H1 (cell line): ENCODE measurements around the gene TM4SF1. TPM values are rescaled to one million over a fixed set of nuclear protein-coding genes. Genes with fewer than 3 reads are reported as not detected.

ENCODE experiments used
- CTCF ChIA-PET: fragments of 300-600 bp; sonication (Branson Sonifier 250); formaldehyde crosslinking; loops from one replicate; lab custom pipeline; 2021; ENCODE audit not compliant: partially characterized antibody; lab: Charles Lee
- POLR2A ChIA-PET: fragments of 300-600 bp; sonication (Branson Sonifier 250); formaldehyde crosslinking; loops from one replicate; lab custom pipeline; 2021; ENCODE audit warnings: inconsistent platforms; ENCODE audit not compliant: partially characterized antibody; lab: Charles Lee
- DNase-seq, 2 experiments: peaks; one replicate each; pipeline versions ENCODE4 v3.0.0 to v3.0.0-alpha.2; 2010 to 2022; ENCODE audit warnings: low spot score in 2 of 2, low read depth in 1 of 2, mixed read lengths in 1 of 2
- FAIRE-seq: peaks from 2 replicates; lab custom pipeline; 2011; peaks lifted over from hg19 to GRCh38; lab: Jason Lieb, UNC
- H2AFZ ChIP-seq: 2 replicates; pipeline ENCODE4 v1.8.1; 2012; ENCODE audit warnings: low read length, inconsistent platforms
- H2AK5ac ChIP-seq: 2 replicates; pipeline ENCODE4 v1.6.1; 2013; ENCODE audit warnings: low read depth, low read length
- H2BK120ac ChIP-seq: replicated peaks from 2 replicates; pipeline ENCODE3; 2013; ENCODE audit warnings: low read depth, low read length, inconsistent platforms
- H2BK12ac ChIP-seq: 2 replicates; pipeline ENCODE4 v1.6.1; 2013; ENCODE audit warnings: low read depth, low read length
- H2BK15ac ChIP-seq: 2 replicates; pipeline ENCODE4 v1.6.1; 2013; ENCODE audit warnings: low read length
- H2BK20ac ChIP-seq: 2 replicates; pipeline ENCODE4 v1.6.1; 2013; ENCODE audit warnings: low read length
- H2BK5ac ChIP-seq: 2 replicates; pipeline ENCODE4 v1.6.1; 2013; ENCODE audit warnings: low read depth, low read length
- H3K14ac ChIP-seq: 2 replicates; pipeline ENCODE4 v1.6.1; 2013; ENCODE audit warnings: inconsistent platforms; ENCODE audit not compliant: insufficient read length
- H3K18ac ChIP-seq: 2 replicates; pipeline ENCODE4 v1.6.1; 2013; ENCODE audit warnings: low read length; ENCODE audit errors: extremely low read depth
- H3K23ac ChIP-seq: 2 replicates; pipeline ENCODE4 v1.6.1; 2013; ENCODE audit warnings: inconsistent platforms; ENCODE audit not compliant: insufficient read length
- H3K23me2 ChIP-seq: 2 replicates; pipeline ENCODE4 v1.6.1; 2013; ENCODE audit warnings: low read depth, low read length
- H3K27ac ChIP-seq: 2 replicates; pipeline ENCODE4 v1.6.1; 2011; ENCODE audit warnings: low read depth, low read length, inconsistent platforms
- H3K27me3 ChIP-seq, 4 experiments: replicated peaks in 1 of 4; 1 replicate in 1 of 4; 2 replicates in 3 of 4; pipeline versions ENCODE4 v1.6.1 to v1.8.1; 2011 to 2013; ENCODE audit warnings: low read length in 3 of 4, mild to moderate bottlenecking in 3 of 4, inconsistent platforms in 2 of 4, mixed read lengths in 2 of 4, moderate library complexity in 1 of 4; ENCODE audit not compliant: control insufficient read depth in 3 of 4, insufficient read depth in 3 of 4; ENCODE audit errors: extremely low read depth in 1 of 4
- H3K36me3 ChIP-seq, 4 experiments: 2 replicates each; pipeline versions ENCODE4 v1.6.1 to v1.8.1; 2011 to 2013; ENCODE audit warnings: mild to moderate bottlenecking in 4 of 4, low read length in 3 of 4, moderate library complexity in 2 of 4, control low read depth in 1 of 4, inconsistent platforms in 1 of 4; ENCODE audit not compliant: insufficient read depth in 4 of 4, control insufficient read depth in 2 of 4
- H3K4ac ChIP-seq: replicated peaks from 2 replicates; pipeline ENCODE3; 2013; ENCODE audit warnings: low read length, low read depth, mixed read lengths, inconsistent platforms; ENCODE audit not compliant: insufficient read length
- H3K4me1 ChIP-seq, 4 experiments: replicated peaks in 1 of 4; 1 replicate in 1 of 4; 2 replicates in 3 of 4; pipeline versions ENCODE4 v1.6.1 to v1.8.1; 2011 to 2013; ENCODE audit warnings: low read length in 3 of 4, inconsistent platforms in 2 of 4, mixed read lengths in 1 of 4; ENCODE audit not compliant: insufficient read depth in 4 of 4, control insufficient read depth in 3 of 4
- H3K4me2 ChIP-seq, 2 experiments: 2 replicates each; pipeline versions ENCODE4 v1.6.1 to v1.8.1; 2011 to 2013; ENCODE audit warnings: low read depth in 2 of 2, low read length in 2 of 2, control low read depth in 1 of 2, inconsistent platforms in 1 of 2, mild to moderate bottlenecking in 1 of 2; ENCODE audit not compliant: insufficient read depth in 1 of 2
- H3K4me3 ChIP-seq, 4 experiments: fragments of 200-600, 300-600 bp in 1 of 4; sonication (generic), shearing (Covaris generic), sonication (Bioruptor Twin) in 1 of 4; 2 replicates each; pipeline versions ENCODE4 v1.5.1 to v1.8.1; 2011 to 2016; ENCODE audit warnings: low read length in 4 of 4, low read depth in 3 of 4, control low read depth in 2 of 4, inconsistent platforms in 2 of 4, mild to moderate bottlenecking in 2 of 4, mixed read lengths in 1 of 4, moderate library complexity in 1 of 4; ENCODE audit not compliant: insufficient read depth in 2 of 4; ENCODE audit errors: extremely low read depth in 1 of 4
- H3K56ac ChIP-seq: replicated peaks from 2 replicates; pipeline ENCODE3; 2013; ENCODE audit warnings: low read depth, mild to moderate bottlenecking, mixed read lengths, low read length, inconsistent platforms; ENCODE audit not compliant: insufficient read length
- H3K79me1 ChIP-seq: 2 replicates; pipeline ENCODE4 v1.6.1; 2013; ENCODE audit warnings: low read depth, low read length, control low read depth
- H3K79me2 ChIP-seq, 2 experiments: 2 replicates each; pipeline versions ENCODE4 v1.6.1 to v1.8.1; 2012 to 2013; ENCODE audit warnings: low read length in 2 of 2, mild to moderate bottlenecking in 2 of 2, inconsistent platforms in 1 of 2; ENCODE audit not compliant: insufficient read depth in 2 of 2, control insufficient read depth in 1 of 2
- H3K9ac ChIP-seq, 4 experiments: replicated peaks in 1 of 4; 1 replicate in 1 of 4; 2 replicates in 3 of 4; pipeline versions ENCODE4 v1.6.1 to v1.8.1; 2011 to 2013; ENCODE audit warnings: low read depth in 3 of 4, low read length in 3 of 4, control low read depth in 2 of 4, mild to moderate bottlenecking in 2 of 4, moderate library complexity in 2 of 4, inconsistent platforms in 1 of 4; ENCODE audit errors: extremely low read depth in 1 of 4
- H3K9me3 ChIP-seq, 2 experiments: 2 replicates each; pipeline versions ENCODE4 v1.6.1 to v1.8.1; 2012 to 2013; ENCODE audit warnings: mild to moderate bottlenecking in 2 of 2, moderate library complexity in 2 of 2, control low read depth in 1 of 2, inconsistent platforms in 1 of 2, low read depth in 1 of 2, low read length in 1 of 2, mixed read lengths in 1 of 2; ENCODE audit not compliant: insufficient read depth in 2 of 2
- H4K20me1 ChIP-seq, 2 experiments: replicated peaks in 1 of 2; 2 replicates each; pipeline versions ENCODE3 to v1.8.1; 2011 to 2013; ENCODE audit warnings: inconsistent platforms in 2 of 2, low read length in 2 of 2, mild to moderate bottlenecking in 1 of 2; ENCODE audit not compliant: insufficient read depth in 2 of 2, control insufficient read depth in 1 of 2
- H4K5ac ChIP-seq: 2 replicates; pipeline ENCODE4 v1.6.1; 2013; ENCODE audit warnings: low read length, low read depth, mixed read lengths, inconsistent platforms; ENCODE audit not compliant: insufficient read length
- H4K8ac ChIP-seq: 2 replicates; pipeline ENCODE4 v1.8.0; 2013; ENCODE audit warnings: mild to moderate bottlenecking, moderate library complexity, low read length, inconsistent platforms; ENCODE audit not compliant: insufficient read depth; ENCODE audit errors: extremely low read depth
- H4K91ac ChIP-seq: replicated peaks from 2 replicates; pipeline ENCODE3; 2013; ENCODE audit warnings: low read length, mixed read lengths, inconsistent platforms; ENCODE audit not compliant: insufficient read length
- HDAC2 ChIP-seq, 2 experiments: fragments of 300-600 bp in 1 of 2; sonication (generic) in 1 of 2; IDR thresholded peaks; 2 replicates each; pipeline ENCODE4 v1.6.1; 2011 to 2012; ENCODE audit warnings: low read depth in 2 of 2, low read length in 2 of 2, mild to moderate bottlenecking in 2 of 2, moderate library complexity in 2 of 2, borderline replicate concordance in 1 of 2, inconsistent platforms in 1 of 2
- MAFK ChIP-seq: IDR thresholded peaks from 2 replicates; pipeline ENCODE4 v1.6.1; 2012; ENCODE audit warnings: low read depth, mild to moderate bottlenecking, improper control_type of control experiment, low read length
- POLR2A ChIP-seq, 2 experiments: IDR thresholded peaks; 1 replicate in 1 of 2; 2 replicates in 1 of 2; pipeline ENCODE4 v1.6.1; 2011; ENCODE audit warnings: low read depth in 2 of 2, low read length in 2 of 2, mild to moderate bottlenecking in 2 of 2; ENCODE audit errors: control extremely low read depth in 1 of 2
- SIN3A ChIP-seq, 2 experiments: IDR thresholded peaks in 1 of 2; conservative IDR thresholded peaks in 1 of 2; 2 replicates each; pipeline ENCODE4 v1.6.1; 2011 to 2012; ENCODE audit warnings: low read length in 2 of 2, improper control_type of control experiment in 1 of 2, low read depth in 1 of 2, mild to moderate bottlenecking in 1 of 2
- TCF12 ChIP-seq: IDR thresholded peaks from 2 replicates; pipeline ENCODE4 v1.6.1; 2011; ENCODE audit warnings: low read depth, mild to moderate bottlenecking, low read length
- YY1 ChIP-seq: IDR thresholded peaks from 2 replicates; pipeline ENCODE4 v1.6.1; 2011; ENCODE audit warnings: low read depth, mild to moderate bottlenecking, low read length
- ZNF274 ChIP-seq: IDR thresholded peaks from 2 replicates; pipeline ENCODE4 v1.7.0; 2012; ENCODE audit warnings: low read length, borderline replicate concordance; ENCODE audit errors: extremely low read depth
- WGBS, 2 experiments: shearing (Covaris generic) in 1 of 2; methylation state at CpG; one replicate each; pipeline versions ENCODE4 v1.1.6 to v1.1.7; 2013 to 2015; ENCODE audit warnings: low lambda C conversion rate in 2 of 2, mixed read lengths in 2 of 2, inconsistent platforms in 1 of 2, low coverage in 1 of 2, missing lambda C conversion rate in 1 of 2; ENCODE audit not compliant: insufficient replicate concordance in 2 of 2, insufficient coverage in 1 of 2, insufficient read length in 1 of 2; ENCODE audit errors: extremely low coverage in 1 of 2, missing lambda C conversion rate in 1 of 2; 5-methylcytosine and 5-hydroxymethylcytosine counted together
- polyA plus RNA-seq, 7 experiments: library from polyadenylated mRNA; depleted of rRNA in 3 of 7; stranded (reverse) in 5 of 7; unstranded in 2 of 7; fragments of >200 nt in 5 of 7; fragments of 200-250 nt in 2 of 7; gene quantifications; 1 replicate in 5 of 7; 2 replicates in 1 of 7; 4 replicates in 1 of 7; pipeline versions ENCODE4 v1.2.1 to v1.2.3, GENCODE V29; 2011 to 2013; ENCODE audit warnings: missing spikeins in 2 of 7, mixed read lengths in 2 of 7
- total RNA-seq: library from RNA; stranded (reverse); fragmentation: NEBNext Ultra II Directional; extraction: Animal tissue kit (Norgen Biotek cat#: 25700); gene quantifications from 2 replicates; pipeline ENCODE4 v1.2.1, GENCODE V29; 2021

The TM4SF1 gene
- total and polyA plus RNA-seq, 2 of the 8 experiments (the other 6 are each of a cell fraction or from before 2014, with no cell fraction given) = 0.26 to 1.3 TPM

GRCh38 chr3:149398296-149398695 lies 20.8 kb upstream of the TM4SF1 start:
- H2AK5ac ChIP-seq = no peak overlapping the region
- H4K20me1 ChIP-seq = no peaks in the 10 kb centered on the region
- H3K4me3 ChIP-seq = no peak overlapping the region
- no peaks in the 10 kb centered on the region for H3K9me3 ChIP-seq
- H2BK12ac ChIP-seq = no peak overlapping the region
- H3K9ac ChIP-seq = peak overlapping the region in 1 of 4 experiments; percentile 8; a peak in 1 of 7 replicates
- no peaks in the 10 kb centered on the region for H3K4me1 ChIP-seq
- no peak overlapping the region for H2AFZ ChIP-seq
- no peak overlapping the region for H3K14ac ChIP-seq
- H3K23me2 ChIP-seq = no peaks in the 10 kb centered on the region
- no peak overlapping the region for H2BK15ac ChIP-seq
- FAIRE-seq (no peak), DNase-seq (no peak)
- H2BK120ac ChIP-seq = no peak overlapping the region
- H4K8ac ChIP-seq = no peak overlapping the region
- no peaks in the 10 kb centered on the region for H3K27me3 ChIP-seq
- H3K23ac ChIP-seq = no peak overlapping the region
- no peak overlapping the region for H3K4ac ChIP-seq
- no peak overlapping the region for H4K5ac ChIP-seq
- no peak overlapping the region for H2BK5ac ChIP-seq
- 92% methylated on average over 1 of the region's 1 CpG; no CpG with 5 or more reads in 1 of the 2 experiments for WGBS, 2 experiments
- H3K27ac ChIP-seq = no peak overlapping the region
- H2BK20ac ChIP-seq = no peak overlapping the region
- H4K91ac ChIP-seq = no peak overlapping the region
- CTCF ChIA-PET = interaction anchor here (1.5 to 1.6 kb wide), 2 partner anchors 82 to 88 kb away, joined by 5 to 8 read pairs; no protein-coding TSS in a partner anchor
- H3K4me2 ChIP-seq = no peak overlapping the region
- no peaks in the 10 kb centered on the region for H3K79me2 ChIP-seq
- TF ChIP-seq SIN3A (conservative IDR thresholded peaks at IDR 0.05 in 1 of 2, IDR thresholded peaks at IDR 0.05 in 1 of 2; ENCODE audit: low read depth in 1 of 2, low read length in 2 of 2) = no peak
- no peak for TF ChIP-seq HDAC2 (IDR thresholded peaks at IDR 0.05; ENCODE audit: borderline replicate concordance in 1 of 2, low read depth in 2 of 2, low read length in 2 of 2)
- no peak for TF ChIP-seq POLR2A (IDR thresholded peaks at IDR 0.05; ENCODE audit: control extremely low read depth in 1 of 2, low read depth in 2 of 2, low read length in 2 of 2)
- TF ChIP-seq YY1 = no peak
- TF ChIP-seq MAFK = no peak
- no peak for TF ChIP-seq ZNF274
- TF ChIP-seq TCF12 = no peak
- H3K36me3 ChIP-seq = no peaks in the 10 kb centered on the region
- no peaks in the 10 kb centered on the region for H3K79me1 ChIP-seq
- POLR2A ChIA-PET = no interaction called here
- H3K18ac ChIP-seq = no peak overlapping the region
- no peak overlapping the region for H3K56ac ChIP-seq
